ENCODE data around the gene MTUS2. TPM values are rescaled to one million over a fixed set of nuclear protein-coding genes. Genes with fewer than 3 reads are reported as not detected.
"Not testable (repeated sequence)": the region's sequence is repeated elsewhere in the genome, so short reads cannot be mapped to it uniquely, and the experiment has no call there.

Gene MTUS2
- total RNA-seq, 2 donors from 2014 or later, result not detected

GRCh38 chr13:29323954-29324353 is 503.8 kb downstream of the MTUS2 start:
- no peak for ATAC-seq
- Mint-ChIP-seq H3K4me3 (no peak overlapping the region), H3K4me1 (ENCODE audit: low read depth in 2 of 2) (no peaks in the 10 kb centered on the region), H3K27ac (no peak overlapping the region), H3K36me3 (no peaks in the 10 kb centered on the region), H3K27me3 (peaks cover 2 to 11% of the 10 kb centered on the region in 2 donors), H3K9me3 (peaks cover 6% of the 10 kb centered on the region)
- DNase-seq (ENCODE audit: low spot score), result no peak

GRCh38 chr13:29324601-29325000 is 504.5 kb downstream of the MTUS2 start:
- DNase-seq (ENCODE audit: low spot score) (no peak), ATAC-seq (no peak)
- Mint-ChIP-seq H3K4me3 (no peak overlapping the region), H3K4me1 (ENCODE audit: low read depth in 2 of 2) (no peaks in the 10 kb centered on the region), H3K36me3 (no peaks in the 10 kb centered on the region), H3K27me3 (peaks cover 2 to 11% of the 10 kb centered on the region in 2 donors), H3K27ac (no peak overlapping the region), H3K9me3 (peaks cover 6% of the 10 kb centered on the region)

GRCh38 chr13:29328501-29328900 is 508.4 kb downstream of the MTUS2 start:
- DNase-seq (ENCODE audit: low spot score), result no peak
- ATAC-seq, result no peak
- no peak overlapping the region for H3K27ac Mint-ChIP-seq
- no peaks in the 10 kb centered on the region for H3K4me1 Mint-ChIP-seq (ENCODE audit: low read depth in 2 of 2)
- no peak overlapping the region for H3K4me3 Mint-ChIP-seq
- no peaks in the 10 kb centered on the region for H3K36me3 Mint-ChIP-seq
- no peaks in the 10 kb centered on the region for H3K27me3 Mint-ChIP-seq
- peaks cover 2% of the 10 kb centered on the region for H3K9me3 Mint-ChIP-seq

- Mint-ChIP-seq H3K27me3 (no peaks in the 10 kb centered on the region), H3K4me1 (ENCODE audit: low read depth in 2 of 2) (no peaks in the 10 kb centered on the region), H3K36me3 (peaks cover 11% of the 10 kb centered on the region), H3K9me3 (peaks cover 7% of the 10 kb centered on the region), H3K4me3 (no peak overlapping the region), H3K27ac (no peak overlapping the region)
- DNase-seq (ENCODE audit: low spot score) (no peak), ATAC-seq (no peak)
Measured at GRCh38 chr13:29336356-29336755, 516.2 kb downstream of the MTUS2 start.

- Mint-ChIP-seq H3K4me3 (no peak overlapping the region), H3K27ac (no peak overlapping the region), H3K4me1 (ENCODE audit: low read depth in 2 of 2) (no peaks in the 10 kb centered on the region), H3K27me3 (peaks cover 0 to 14% of the 10 kb centered on the region in 2 donors), H3K9me3 (peaks cover 7% of the 10 kb centered on the region), H3K36me3 (peaks cover 8% of the 10 kb centered on the region)
- ATAC-seq, result peak in 1 of 2 donors; percentile 20
- DNase-seq (ENCODE audit: low spot score), result no peak
Measured at GRCh38 chr13:29339386-29340272, 519.5 kb downstream of the MTUS2 start.

GRCh38 chr13:29345860-29346582 is 525.9 kb downstream of the MTUS2 start:
- H3K27ac Mint-ChIP-seq, ATAC-seq: not testable (repeated sequence)
- H3K27me3 Mint-ChIP-seq, result peaks cover 3 to 52% of the 10 kb centered on the region in 2 donors

GRCh38 chr13:29355029-29355428 is 534.9 kb downstream of the MTUS2 start:
- Mint-ChIP-seq H3K4me3 (no peak overlapping the region), H3K27ac (no peak overlapping the region)

More at GRCh38 chr13:29345860-29346582, 525.9 kb downstream of the MTUS2 start:
- H3K9me3 Mint-ChIP-seq; H3K4me1 Mint-ChIP-seq (ENCODE audit: low read depth in 2 of 2); H3K36me3 Mint-ChIP-seq; DNase-seq (ENCODE audit: low spot score); H3K4me3 Mint-ChIP-seq: not testable (repeated sequence)

GRCh38 chr13:29359181-29359580 is 539.0 kb downstream of the MTUS2 start:
- no peak for ATAC-seq
- H3K27me3 Mint-ChIP-seq, result peaks cover 11% of the 10 kb centered on the region in 2 donors
- no peaks in the 10 kb centered on the region for H3K9me3 Mint-ChIP-seq
- H3K4me3 Mint-ChIP-seq, result no peak overlapping the region
- H3K4me1 Mint-ChIP-seq (ENCODE audit: low read depth in 2 of 2), result no peaks in the 10 kb centered on the region
- H3K36me3 Mint-ChIP-seq, result no peaks in the 10 kb centered on the region
- H3K27ac Mint-ChIP-seq, result no peak overlapping the region
- DNase-seq (ENCODE audit: low spot score), result no peak

More at GRCh38 chr13:29355029-29355428, 534.9 kb downstream of the MTUS2 start:
- Mint-ChIP-seq H3K9me3 (no peaks in the 10 kb centered on the region), H3K36me3 (no peaks in the 10 kb centered on the region), H3K27me3 (peaks cover 11 to 26% of the 10 kb centered on the region in 2 donors), H3K4me1 (ENCODE audit: low read depth in 2 of 2) (no peaks in the 10 kb centered on the region)
- DNase-seq (ENCODE audit: low spot score), result no peak
- no peak for ATAC-seq

- no peaks in the 10 kb centered on the region for H3K9me3 Mint-ChIP-seq
- H3K4me1 Mint-ChIP-seq (ENCODE audit: low read depth in 2 of 2), result no peaks in the 10 kb centered on the region
- H3K36me3 Mint-ChIP-seq, result no peaks in the 10 kb centered on the region
- DNase-seq (ENCODE audit: low spot score) (no peak), ATAC-seq (no peak)
- no peak overlapping the region for H3K27ac Mint-ChIP-seq
- H3K4me3 Mint-ChIP-seq, result no peak overlapping the region
- H3K27me3 Mint-ChIP-seq, result peaks cover 12% of the 10 kb centered on the region in 2 donors
Measured at GRCh38 chr13:29361716-29362115, 541.6 kb downstream of the MTUS2 start.

- Mint-ChIP-seq H3K36me3 (no peaks in the 10 kb centered on the region), H3K4me1 (ENCODE audit: low read depth in 2 of 2) (no peaks in the 10 kb centered on the region), H3K9me3 (no peaks in the 10 kb centered on the region), H3K27me3 (peaks cover 13 to 18% of the 10 kb centered on the region in 2 donors), H3K27ac (no peak overlapping the region), H3K4me3 (no peak overlapping the region)
- DNase-seq (ENCODE audit: low spot score) (peak; percentile 63), ATAC-seq (peak; percentile 72 to 73)
Measured at GRCh38 chr13:29362849-29363604, 542.9 kb downstream of the MTUS2 start.

- Mint-ChIP-seq H3K9me3 (no peaks in the 10 kb centered on the region), H3K4me3 (no peak overlapping the region), H3K27me3 (peaks cover 13 to 15% of the 10 kb centered on the region in 2 donors), H3K36me3 (no peaks in the 10 kb centered on the region), H3K4me1 (ENCODE audit: low read depth in 2 of 2) (no peaks in the 10 kb centered on the region), H3K27ac (no peak overlapping the region)
- ATAC-seq (no peak), DNase-seq (ENCODE audit: low spot score) (no peak)
Measured at GRCh38 chr13:29369060-29369743, 549.1 kb downstream of the MTUS2 start.

GRCh38 chr13:29379281-29379680 is 559.1 kb downstream of the MTUS2 start:
- H3K27ac Mint-ChIP-seq, result no peak overlapping the region
- ATAC-seq (peak in 1 of 2 donors; percentile 38), DNase-seq (ENCODE audit: low spot score) (no peak)
- no peaks in the 10 kb centered on the region for H3K4me1 Mint-ChIP-seq (ENCODE audit: low read depth in 2 of 2)
- peaks cover 16 to 35% of the 10 kb centered on the region in 2 donors for H3K27me3 Mint-ChIP-seq
- no peak overlapping the region for H3K4me3 Mint-ChIP-seq
- no peaks in the 10 kb centered on the region for H3K36me3 Mint-ChIP-seq
- H3K9me3 Mint-ChIP-seq, result peaks cover 6% of the 10 kb centered on the region

- no peaks in the 10 kb centered on the region for H3K36me3 Mint-ChIP-seq
- H3K27ac Mint-ChIP-seq, result no peak overlapping the region
- H3K9me3 Mint-ChIP-seq, result peaks cover 6% of the 10 kb centered on the region
- H3K4me1 Mint-ChIP-seq (ENCODE audit: low read depth in 2 of 2), result no peaks in the 10 kb centered on the region
- ATAC-seq, result no peak
- H3K4me3 Mint-ChIP-seq, result no peak overlapping the region
- H3K27me3 Mint-ChIP-seq, result peaks cover 16 to 35% of the 10 kb centered on the region in 2 donors
- DNase-seq (ENCODE audit: low spot score), result no peak
Measured at GRCh38 chr13:29379865-29380264, 559.7 kb downstream of the MTUS2 start.
